Endothelial cell of umbilical vein (primary cell): Measurements from ENCODE around the gene MT1E. TPM values are rescaled to one million over a fixed set of nuclear protein-coding genes. Genes with fewer than 3 reads are reported as not detected.

Source experiments
- BruUV-seq: library from RNA; stranded (reverse); fragments of 400-500 nt; replicated peaks from 2 replicates; lab custom pipeline; 2021; lab: Mats Ljungman, UMichigan
- CTCF ChIA-PET: fragments of 300-600, 350-600 bp; sonication (Branson Sonifier 250); formaldehyde crosslinking; loops from one replicate; lab custom pipeline; 2021; ENCODE audit warnings: antibody characterized with exemption, inconsistent platforms; lab: Charles Lee
- POLR2A ChIA-PET: fragments of 300-600, 350-600 bp; sonication (Branson Sonifier 250); formaldehyde crosslinking; loops from one replicate; lab custom pipeline; 2021; ENCODE audit warnings: antibody characterized with exemption, inconsistent platforms; lab: Charles Lee
- DNase-seq: peaks from one replicate; pipeline ENCODE4 v3.0.0-alpha.2; 2011; ENCODE audit warnings: low read depth, low spot score
- FAIRE-seq: peaks from 2 replicates; lab custom pipeline; 2011; peaks lifted over from hg19 to GRCh38; lab: Jason Lieb, UNC
- H2AFZ ChIP-seq: 2 replicates; pipeline ENCODE4 v1.6.0; 2012; ENCODE audit warnings: low read depth, low read length, control low read depth, inconsistent platforms
- H3K27ac ChIP-seq: 2 replicates; pipeline ENCODE4 v1.5.1; 2011; ENCODE audit warnings: low read depth, mild to moderate bottlenecking, control low read depth, low read length, moderate library complexity; ENCODE audit not compliant: insufficient read depth
- H3K27me3 ChIP-seq, 2 experiments: 2 replicates each; pipeline versions ENCODE4 v1.6.0 to v1.6.1; 2011; ENCODE audit warnings: low read length in 2 of 2, mixed read lengths in 1 of 2; ENCODE audit not compliant: control insufficient read depth in 2 of 2, insufficient read depth in 2 of 2
- H3K36me3 ChIP-seq, 2 experiments: 2 replicates in 1 of 2; 3 replicates in 1 of 2; pipeline ENCODE4 v1.5.1; 2011; ENCODE audit warnings: low read length in 2 of 2, mild to moderate bottlenecking in 1 of 2, moderate library complexity in 1 of 2; ENCODE audit not compliant: control insufficient read depth in 2 of 2, insufficient read depth in 2 of 2; ENCODE audit errors: extremely low read depth in 1 of 2
- H3K4me1 ChIP-seq: 3 replicates; pipeline ENCODE4 v1.5.1; 2011; ENCODE audit warnings: mild to moderate bottlenecking, low read length; ENCODE audit not compliant: control insufficient read depth, insufficient read depth; ENCODE audit errors: extremely low read depth
- H3K4me2 ChIP-seq: 2 replicates; pipeline ENCODE4 v1.6.1; 2011; ENCODE audit warnings: low read length, control low read depth, mixed read lengths; ENCODE audit not compliant: insufficient read depth
- H3K4me3 ChIP-seq, 3 experiments: fragments of 200-600 bp in 1 of 3; sonication (generic), shearing (Covaris generic) in 1 of 3; replicated peaks in 1 of 3; 2 replicates each; pipeline ENCODE4 v1.5.1; 2011 to 2016; ENCODE audit warnings: control low read depth in 3 of 3, low read length in 3 of 3, mild to moderate bottlenecking in 2 of 3, inconsistent platforms in 1 of 3, low read depth in 1 of 3, moderate library complexity in 1 of 3; ENCODE audit not compliant: insufficient read depth in 1 of 3
- H3K79me2 ChIP-seq: 2 replicates; pipeline ENCODE4 v1.6.0; 2012; ENCODE audit warnings: low read length, inconsistent platforms; ENCODE audit not compliant: control insufficient read depth, insufficient read depth
- H3K9ac ChIP-seq: replicated peaks from 2 replicates; pipeline ENCODE3; 2011; ENCODE audit warnings: low read length, control low read depth; ENCODE audit not compliant: insufficient read depth; ENCODE audit errors: extremely low read depth
- H3K9me1 ChIP-seq: replicated peaks from 3 replicates; pipeline ENCODE4 v1.6.0; 2011; ENCODE audit warnings: mild to moderate bottlenecking, low read length; ENCODE audit not compliant: control insufficient read depth, insufficient read depth; ENCODE audit errors: extremely low read depth
- H3K9me3 ChIP-seq: replicated peaks from 2 replicates; pipeline ENCODE4 v1.5.1; 2012; ENCODE audit warnings: low read length, inconsistent platforms; ENCODE audit not compliant: control insufficient read depth, insufficient read depth
- H4K20me1 ChIP-seq: replicated peaks from 2 replicates; pipeline ENCODE3; 2011; ENCODE audit warnings: mild to moderate bottlenecking, low read length; ENCODE audit not compliant: control insufficient read depth, insufficient read depth; ENCODE audit errors: extremely low read depth
- CTCF ChIP-seq, 2 donors: IDR thresholded peaks; 1 replicate in 1 of 2; 2 replicates in 1 of 2; pipeline ENCODE4 v1.5.1; 2011; ENCODE audit warnings: low read length in 2 of 2, mild to moderate bottlenecking in 2 of 2, moderate library complexity in 2 of 2, control low read depth in 1 of 2, inconsistent platforms in 1 of 2, low read depth in 1 of 2; ENCODE audit not compliant: insufficient read depth in 1 of 2; ENCODE audit errors: extremely low read depth in 1 of 2
- FOS ChIP-seq: IDR thresholded peaks from 2 replicates; pipeline ENCODE4 v1.6.1; 2011; ENCODE audit warnings: mild to moderate bottlenecking, low read length, moderate library complexity, borderline replicate concordance; ENCODE audit not compliant: insufficient read depth
- dilution Hi-C: fragments of 300-500 bp; cut with MboI; formaldehyde crosslinking; loops from one replicate; pipeline ENCODE4 v1.15.0; 2019; ENCODE audit warnings: low sequenced_read_pairs; ENCODE audit not compliant: extremely low pct_ligation_motif_present
- intact Hi-C: fragments of 100-400 bp; cut with micrococcal nuclease; formaldehyde crosslinking; loops from one replicate; pipeline ENCODE4 v1.10.0; 2022
- polyA plus RNA-seq, 4 experiments: library from polyadenylated mRNA; depleted of rRNA in 3 of 4; stranded (reverse) in 3 of 4; unstranded in 1 of 4; fragments of >200 nt; gene quantifications; 2 replicates each; pipeline versions ENCODE4 v1.2.1 to v1.2.3, GENCODE V29; 2011 to 2012; ENCODE audit warnings: missing spikeins in 1 of 4
- total RNA-seq: library from RNA; stranded (reverse); gene quantifications from 2 replicates; pipeline ENCODE4 v1.2.3, GENCODE V29; 2021

The MT1E gene
- total and polyA plus RNA-seq, 2 donors (not counting 3 experiments of a cell fraction or from before 2014, with no cell fraction given) = 208 to 346 TPM

DNA sequence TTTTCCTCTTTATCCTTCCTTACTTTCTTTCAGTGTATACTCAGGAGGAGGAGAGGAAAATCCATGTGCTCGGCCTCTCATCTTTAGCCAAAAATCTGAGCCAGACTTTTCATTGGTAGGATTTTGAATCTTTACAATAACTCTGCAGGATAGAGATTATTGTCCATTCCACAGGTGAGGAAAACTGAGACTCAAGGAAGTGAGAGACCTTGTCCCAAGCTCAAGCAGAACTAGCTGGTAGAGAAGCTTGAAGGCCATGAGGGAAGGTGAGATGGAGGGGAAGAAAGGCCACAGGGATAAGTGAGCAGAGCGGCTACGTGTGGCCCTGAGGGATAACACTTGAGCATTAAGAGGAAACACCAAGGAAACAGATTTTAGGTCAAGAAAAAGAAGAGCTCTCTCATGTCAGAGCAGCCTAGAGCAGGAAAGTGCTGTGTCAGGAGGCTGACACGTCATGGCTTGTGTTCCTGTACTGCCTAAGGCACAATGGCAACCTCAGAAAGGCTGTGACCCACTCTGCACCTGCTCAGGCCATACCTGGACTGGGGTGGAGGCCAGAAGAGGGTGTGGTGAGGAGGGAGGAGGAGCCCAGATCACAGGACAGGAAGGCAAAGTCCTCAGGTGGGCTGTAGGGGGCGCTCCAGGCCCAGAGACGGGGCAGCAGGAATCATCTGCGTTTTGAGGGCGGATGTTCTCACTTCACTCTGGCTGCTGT is 48.8 kb upstream of the MT1E start:
- peak; percentile 91 for FAIRE-seq
- no peaks in the 10 kb centered on the region for H4K20me1 ChIP-seq
- BruUV-seq = no TSS peak

More for the DNA sequence above, 48.8 kb upstream of the MT1E start:
- CTCF ChIA-PET = interaction anchor here (0.6 to 4.5 kb wide), 30 partner anchors 10 to 216 kb away, joined by 3 to 142 read pairs (median 4); partner anchors contain the start of genes MT1E, MT2A and MT4
- peak; percentile 64 for DNase-seq
- dilution Hi-C loops = no loop called here
- Histone ChIP-seq H3K9me3 (no peaks in the 10 kb centered on the region), H3K4me2 (no peak overlapping the region), H3K9me1 (no peaks in the 10 kb centered on the region), H3K4me1 (no peaks in the 10 kb centered on the region), H3K4me3 (no peak overlapping the region), H3K36me3 (no peaks in the 10 kb centered on the region), H2AFZ (no peak overlapping the region), H3K27me3 (peaks cover 0 to 9% of the 10 kb centered on the region in 2 experiments), H3K27ac (no peak overlapping the region), H3K9ac (no peak overlapping the region), H3K79me2 (no peaks in the 10 kb centered on the region)
- intact Hi-C loops = loop anchor here (1.0 to 2.0 kb wide), 6 partner anchors 24 to 293 kb away; no protein-coding TSS in a partner anchor
- POLR2A ChIA-PET = no interaction called here
- TF ChIP-seq FOS (no peak), CTCF (IDR thresholded peaks at IDR 0.05; ENCODE audit: extremely low read depth in 1 of 2, insufficient read depth in 1 of 2, low read depth in 1 of 2, low read length in 2 of 2) (peak; percentile 86 to 91)
